Measurements from ENCODE around the gene ABCG1. TPM values are rescaled to one million over a fixed set of nuclear protein-coding genes. Genes with fewer than 3 reads are reported as not detected.

ABCG1 gene
- total RNA-seq, 3 donors from 2014 or later, result 44.4 to 67.0 (median 56.8) TPM

DNA sequence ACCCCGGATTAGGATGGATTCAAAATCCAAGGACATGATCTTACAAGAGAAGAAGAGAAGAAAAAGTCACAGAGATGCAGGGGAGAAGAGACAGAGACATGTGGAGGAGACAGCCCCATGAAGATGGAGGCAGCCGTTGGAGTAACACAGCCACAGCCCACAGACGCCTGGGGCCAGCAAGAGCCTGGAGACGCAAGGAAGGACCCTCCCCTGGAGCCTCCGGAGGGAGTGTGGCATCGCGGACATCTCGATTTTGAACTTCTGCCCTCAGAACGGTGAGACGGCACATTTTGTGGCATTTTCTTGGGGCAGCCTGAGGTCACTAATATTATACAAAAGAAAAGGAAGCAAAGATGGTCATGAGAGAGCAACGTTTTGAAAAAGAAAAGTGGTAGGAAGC lies 28.8 kb downstream of the ABCG1 start:
- no peak overlapping the region for H3K4me3 ChIP-seq
- peaks cover 5% of the 10 kb centered on the region for H3K4me1 ChIP-seq (ENCODE audit: low read depth)
- no peak for ATAC-seq
- no peaks in the 10 kb centered on the region for H3K36me3 ChIP-seq (ENCODE audit: low read depth)
- intact Hi-C loops (cut with DNase I, micrococcal nuclease), result no loop called here
- DNase-seq, result peak in 1 of 3 donors; percentile 34
- no peaks in the 10 kb centered on the region for H3K9me3 ChIP-seq
- TF ChIP-seq, protein P1, sequence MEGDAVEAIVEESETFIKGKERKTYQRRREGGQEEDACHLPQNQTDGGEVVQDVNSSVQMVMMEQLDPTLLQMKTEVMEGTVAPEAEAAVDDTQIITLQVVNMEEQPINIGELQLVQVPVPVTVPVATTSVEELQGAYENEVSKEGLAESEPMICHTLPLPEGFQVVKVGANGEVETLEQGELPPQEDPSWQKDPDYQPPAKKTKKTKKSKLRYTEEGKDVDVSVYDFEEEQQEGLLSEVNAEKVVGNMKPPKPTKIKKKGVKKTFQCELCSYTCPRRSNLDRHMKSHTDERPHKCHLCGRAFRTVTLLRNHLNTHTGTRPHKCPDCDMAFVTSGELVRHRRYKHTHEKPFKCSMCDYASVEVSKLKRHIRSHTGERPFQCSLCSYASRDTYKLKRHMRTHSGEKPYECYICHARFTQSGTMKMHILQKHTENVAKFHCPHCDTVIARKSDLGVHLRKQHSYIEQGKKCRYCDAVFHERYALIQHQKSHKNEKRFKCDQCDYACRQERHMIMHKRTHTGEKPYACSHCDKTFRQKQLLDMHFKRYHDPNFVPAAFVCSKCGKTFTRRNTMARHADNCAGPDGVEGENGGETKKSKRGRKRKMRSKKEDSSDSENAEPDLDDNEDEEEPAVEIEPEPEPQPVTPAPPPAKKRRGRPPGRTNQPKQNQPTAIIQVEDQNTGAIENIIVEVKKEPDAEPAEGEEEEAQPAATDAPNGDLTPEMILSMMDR (IDR thresholded peaks at IDR 0.05), result no peak

DNA sequence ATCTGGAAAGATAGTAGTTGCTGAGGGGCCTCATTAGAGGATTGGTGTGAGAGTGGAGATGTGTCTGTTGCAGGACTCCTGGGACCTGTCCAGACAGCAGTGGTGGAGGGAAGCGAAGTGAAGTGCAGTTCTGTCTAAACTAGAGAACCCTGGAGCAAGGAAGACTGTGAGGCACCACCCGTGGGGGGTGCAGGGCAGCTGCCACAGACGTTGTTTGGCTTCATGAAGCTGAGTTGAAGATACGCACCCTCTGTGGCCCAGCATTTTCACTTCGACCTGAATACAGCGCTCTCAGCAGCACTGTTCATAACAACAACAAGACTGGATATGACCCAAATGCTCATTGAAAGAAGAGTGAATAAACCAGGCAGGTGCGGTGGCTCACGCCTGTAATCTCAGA lies 29.3 kb downstream of the ABCG1 start:
- no peaks in the 10 kb centered on the region for H3K36me3 ChIP-seq (ENCODE audit: low read depth)
- DNase-seq, result peak in 1 of 3 donors; percentile 22
- H3K9me3 ChIP-seq, result no peaks in the 10 kb centered on the region
- intact Hi-C loops (cut with DNase I, micrococcal nuclease), result no loop called here
- H3K4me3 ChIP-seq, result no peak overlapping the region
- TF ChIP-seq, protein P1 (IDR thresholded peaks at IDR 0.05), result no peak
- H3K4me1 ChIP-seq (ENCODE audit: low read depth), result peaks cover 5% of the 10 kb centered on the region
- ATAC-seq, result no peak

DNA sequence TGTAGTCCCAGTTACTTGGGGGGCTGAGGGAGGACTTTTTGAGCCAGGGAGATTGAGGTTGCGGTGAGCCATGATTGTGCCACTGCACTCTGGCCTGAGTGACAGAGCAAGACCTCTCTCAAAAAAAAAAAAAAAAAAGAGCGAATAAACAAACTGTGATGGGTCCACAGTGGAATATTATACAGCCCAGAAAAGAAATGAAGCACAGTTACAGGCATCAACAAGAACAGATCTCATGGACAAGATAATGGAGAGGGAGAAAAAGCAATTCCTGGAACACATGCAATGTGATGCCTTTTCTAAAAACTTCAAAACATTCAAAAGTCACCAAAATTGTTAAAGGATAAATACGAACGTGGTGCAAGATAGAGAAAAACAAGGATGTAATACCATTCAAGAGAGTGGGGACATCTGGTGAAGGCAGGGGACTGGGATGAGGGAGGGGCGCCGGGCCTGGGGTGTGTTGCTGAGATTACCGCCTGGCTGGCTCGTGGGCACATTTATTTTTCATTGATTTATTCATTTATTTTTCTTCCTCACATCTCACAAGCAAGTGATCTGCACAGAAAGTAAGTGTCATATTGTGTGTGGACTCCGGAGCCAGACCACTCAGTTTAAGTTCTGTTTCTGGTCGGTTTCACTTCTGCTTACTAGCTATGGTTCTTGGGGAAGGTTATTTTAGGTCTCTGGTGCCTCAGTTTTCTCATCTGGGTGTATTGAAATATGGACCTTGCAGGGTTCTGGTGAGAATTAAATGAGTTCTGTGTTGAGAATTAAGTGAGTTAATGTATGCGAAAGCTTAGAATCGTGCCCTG lies 30.1 kb downstream of the ABCG1 start:
- intact Hi-C loops (cut with DNase I, micrococcal nuclease), result no loop called here
- Histone ChIP-seq H3K9me3 (no peaks in the 10 kb centered on the region), H3K4me1 (ENCODE audit: low read depth) (peaks cover 5% of the 10 kb centered on the region), H3K36me3 (ENCODE audit: low read depth) (no peaks in the 10 kb centered on the region), H3K4me3 (no peak overlapping the region)
- TF ChIP-seq, protein P1 (IDR thresholded peaks at IDR 0.05), result no peak
- DNase-seq (peak in 1 of 3 donors; percentile 10), ATAC-seq (no peak)

GRCh38 chr21:42250422-42251403 lies 31.8 kb downstream of the ABCG1 start:
- TF ChIP-seq, protein P1 (IDR thresholded peaks at IDR 0.05), result no peak
- Histone ChIP-seq H3K4me3 (no peak overlapping the region), H3K9me3 (no peaks in the 10 kb centered on the region), H3K4me1 (ENCODE audit: low read depth) (peaks cover 3% of the 10 kb centered on the region), H3K36me3 (ENCODE audit: low read depth) (no peaks in the 10 kb centered on the region)
- ATAC-seq (no peak), DNase-seq (peak in 1 of 3 donors; percentile 45)
- intact Hi-C loops (cut with DNase I, micrococcal nuclease), result loop anchor here in 1 of 2 donors (10.0 kb wide), 1 partner anchor 96 kb away; no protein-coding TSS in a partner anchor

DNA sequence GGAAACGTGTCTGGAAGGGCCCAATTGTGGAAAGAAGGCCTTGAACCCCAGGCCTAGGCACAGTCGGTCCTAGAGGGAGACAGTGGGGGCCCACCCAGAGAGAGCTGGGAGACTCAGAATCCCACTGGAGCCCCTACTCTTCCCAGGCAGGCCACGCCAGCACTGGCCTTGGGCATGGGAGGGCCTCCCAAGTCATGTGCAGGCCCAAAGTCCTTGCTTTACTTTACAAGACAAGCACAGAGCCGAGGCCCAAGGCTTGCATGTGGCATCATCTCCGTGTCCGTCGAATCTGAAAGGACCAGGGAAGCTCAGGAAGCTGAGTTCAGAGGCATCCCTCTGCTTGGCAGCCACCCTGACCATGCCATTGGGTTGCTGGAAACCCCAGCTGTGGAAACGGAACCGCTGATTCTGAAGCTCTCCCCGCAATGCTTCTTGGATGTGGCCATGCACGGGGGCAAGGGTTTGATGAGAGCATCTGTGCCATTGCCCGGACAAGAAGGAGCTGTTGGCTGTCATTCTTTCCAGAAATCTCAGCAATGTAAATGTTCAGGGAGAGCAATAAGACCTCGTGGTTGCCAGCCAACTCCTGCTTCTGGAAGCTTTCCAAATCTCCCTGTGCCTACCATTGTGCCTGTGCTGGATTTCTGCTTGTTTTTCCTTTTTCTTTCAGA lies 32.8 kb downstream of the ABCG1 start:
- TF ChIP-seq, protein P1 (IDR thresholded peaks at IDR 0.05), result no peak
- no peak for ATAC-seq
- intact Hi-C loops (cut with DNase I, micrococcal nuclease), result loop anchor here in 1 of 2 donors (10.0 kb wide), 1 partner anchor 97 kb away; no protein-coding TSS in a partner anchor

More for the DNA sequence above, 32.8 kb downstream of the ABCG1 start:
- H3K36me3 ChIP-seq (ENCODE audit: low read depth), result no peaks in the 10 kb centered on the region
- peak in 1 of 3 donors; percentile 10 for DNase-seq
- H3K9me3 ChIP-seq, result no peaks in the 10 kb centered on the region
- H3K4me1 ChIP-seq (ENCODE audit: low read depth), result peaks cover 3% of the 10 kb centered on the region
- no peak overlapping the region for H3K4me3 ChIP-seq
